Left lung (tissue), 10 donors: Measurements from ENCODE around the gene TBC1D25. TPM values are rescaled to one million over a fixed set of nuclear protein-coding genes. Genes with fewer than 3 reads are reported as not detected.
A peak's percentile ranks its signal among the peaks of the same experiment; 100 is the strongest.

Experiments used
- ATAC-seq: fragments of 200-7000 bp; cut with Tn5 transposase; one replicate; pipeline ENCODE4 v1.9.1; 2020; ENCODE audit warnings: moderate library complexity
- DNase-seq, 4 donors: peaks; one replicate each; pipeline ENCODE4 v3.0.0-alpha.2; 2013 to 2020
- H3K27ac ChIP-seq, 2 donors: fragments of 200-600 bp; sonication (generic) in 1 of 2; one replicate each; pipeline versions ENCODE4 v1.5.0 to v1.8.0; 2020 to 2021
- H3K27me3 ChIP-seq, 2 donors: fragments of 200-600 bp; sonication (generic) in 1 of 2; one replicate each; pipeline versions ENCODE4 v1.5.0 to v1.8.0; 2020 to 2021
- H3K36me3 ChIP-seq, 2 donors: fragments of 200-600 bp; sonication (generic) in 1 of 2; one replicate each; pipeline versions ENCODE4 v1.5.0 to v1.8.0; 2020 to 2021
- H3K4me1 ChIP-seq, 2 donors: fragments of 200-600 bp; one replicate each; pipeline ENCODE4 v1.8.0; 2021
- H3K4me3 ChIP-seq, 2 donors: fragments of 200-600 bp; sonication (generic) in 1 of 2; one replicate each; pipeline versions ENCODE4 v1.5.0 to v1.8.0; 2020 to 2021; ENCODE audit warnings: mild to moderate bottlenecking in 1 of 2
- H3K9me3 ChIP-seq, 2 donors: fragments of 200-600 bp; sonication (generic) in 1 of 2; one replicate each; pipeline versions ENCODE4 v1.5.0 to v1.8.0; 2020 to 2021
- CTCF ChIP-seq, 2 donors: fragments of 200-600 bp; sonication (generic) in 1 of 2; IDR thresholded peaks; one replicate each; pipeline versions ENCODE4 v1.5.0 to v1.8.0; 2021; ENCODE audit warnings: antibody characterized with exemption in 2 of 2
- intact Hi-C, 2 donors: fragments of 100-400 bp; cut with DNase I; formaldehyde crosslinking; loops; one replicate each; pipeline versions ENCODE4 v1.11.2 to v1.14.2; 2022
- polyA plus RNA-seq, 6 donors: library from polyadenylated mRNA; unstranded; fragments of 120-200 nt; gene quantifications; one replicate each; pipeline ENCODE4 v1.2.1, GENCODE V29; 2013; ENCODE audit not compliant: insufficient read length in 6 of 6
- total RNA-seq, 2 donors: library from RNA; stranded (reverse); fragmentation: NEBNext Ultra II Directional; extraction: Animal tissue kit (Norgen Biotek cat#: 25700); gene quantifications; one replicate each; pipeline ENCODE4 v1.2.1, GENCODE V29; 2021
- donor health status: DM: no; HTN: yes; CAD: no.
- donor health status: DM: no; HTN: no; CAD: no.

The TBC1D25 gene
- total and polyA plus RNA-seq, 8 donors = 8.7 to 15.2 (median 9.9) TPM

DNA sequence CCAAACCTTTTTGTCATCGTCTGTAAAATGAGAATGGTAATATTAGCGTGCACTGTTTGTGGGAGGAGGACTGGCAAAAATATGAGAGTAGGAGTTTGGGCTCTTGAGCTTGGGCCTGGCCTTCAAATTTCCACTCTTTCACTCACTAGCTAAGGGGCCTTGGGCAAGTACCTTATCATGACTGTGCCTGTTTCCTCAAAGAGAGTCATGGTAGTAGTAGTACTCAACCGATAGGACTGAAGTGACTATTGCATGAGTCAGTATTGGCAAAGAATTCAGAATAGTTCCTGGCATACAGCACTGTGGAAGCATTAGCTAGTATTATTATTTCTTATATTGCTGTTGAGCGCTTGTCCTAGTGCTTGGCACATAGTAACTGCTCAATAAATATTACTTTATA, 18.8 kb downstream of the TBC1D25 start:
- intact Hi-C loops = no loop called here
- Histone ChIP-seq H3K27ac (no peak overlapping the region), H3K9me3 (no peaks in the 10 kb centered on the region), H3K4me3 (no peak overlapping the region), H3K27me3 (no peaks in the 10 kb centered on the region), H3K4me1 (no peaks in the 10 kb centered on the region), H3K36me3 (peaks cover 0 to 45% of the 10 kb centered on the region in 2 donors)
- no peak for TF ChIP-seq CTCF (IDR thresholded peaks at IDR 0.05)
- DNase-seq = no peak
- ATAC-seq = peak; percentile 78

GRCh38 chrX:48559636-48560035, 20.1 kb downstream of the TBC1D25 start:
- Histone ChIP-seq H3K9me3 (no peaks in the 10 kb centered on the region), H3K27me3 (no peaks in the 10 kb centered on the region), H3K36me3 (peaks cover 0 to 45% of the 10 kb centered on the region in 2 donors), H3K4me1 (no peaks in the 10 kb centered on the region), H3K4me3 (no peak overlapping the region), H3K27ac (no peak overlapping the region)
- intact Hi-C loops = no loop called here
- no peak for ATAC-seq
- DNase-seq = no peak
- TF ChIP-seq CTCF (IDR thresholded peaks at IDR 0.05) = no peak

DNA sequence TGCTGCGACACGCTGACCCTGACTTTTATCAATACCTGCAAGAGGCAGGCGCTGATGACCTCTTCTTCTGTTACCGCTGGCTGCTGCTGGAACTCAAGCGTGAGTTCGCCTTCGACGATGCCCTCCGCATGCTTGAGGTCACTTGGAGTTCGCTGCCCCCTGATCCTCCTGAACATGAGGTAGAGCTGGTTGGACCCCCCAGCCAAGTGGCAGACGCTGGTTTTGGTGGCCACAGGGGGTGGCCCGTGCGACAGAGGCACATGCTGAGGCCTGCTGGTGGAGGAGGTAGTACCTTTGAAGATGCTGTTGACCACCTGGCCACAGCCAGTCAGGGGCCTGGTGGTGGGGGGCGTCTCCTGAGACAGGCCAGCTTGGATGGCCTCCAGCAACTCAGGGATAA, 20.5 kb downstream of the TBC1D25 start:
- Histone ChIP-seq H3K36me3 (peaks cover 0 to 45% of the 10 kb centered on the region in 2 donors), H3K27ac (no peak overlapping the region), H3K27me3 (no peaks in the 10 kb centered on the region), H3K9me3 (no peaks in the 10 kb centered on the region), H3K4me1 (no peaks in the 10 kb centered on the region), H3K4me3 (no peak overlapping the region)
- no peak for TF ChIP-seq CTCF (IDR thresholded peaks at IDR 0.05)
- intact Hi-C loops = no loop called here
- ATAC-seq (no peak), DNase-seq (no peak)

GRCh38 chrX:48560681-48561080, 21.2 kb downstream of the TBC1D25 start:
- DNase-seq = no peak
- Histone ChIP-seq H3K9me3 (no peaks in the 10 kb centered on the region), H3K27ac (no peak overlapping the region), H3K4me3 (no peak overlapping the region), H3K27me3 (no peaks in the 10 kb centered on the region), H3K4me1 (no peaks in the 10 kb centered on the region), H3K36me3 (peaks cover 0 to 38% of the 10 kb centered on the region in 2 donors)
- intact Hi-C loops = no loop called here
- no peak for ATAC-seq
- no peak for TF ChIP-seq CTCF (IDR thresholded peaks at IDR 0.05)

GRCh38 chrX:48569958-48570357, 30.4 kb downstream of the TBC1D25 start:
- no peak for DNase-seq
- no peaks in the 10 kb centered on the region for H3K36me3 ChIP-seq
- no peak overlapping the region for H3K4me3 ChIP-seq
- H3K27ac ChIP-seq = no peak overlapping the region
- ATAC-seq = no peak
- no peaks in the 10 kb centered on the region for H3K4me1 ChIP-seq
- TF ChIP-seq CTCF (IDR thresholded peaks at IDR 0.05) = no peak
- H3K9me3 ChIP-seq = no peaks in the 10 kb centered on the region
- no peaks in the 10 kb centered on the region for H3K27me3 ChIP-seq
- intact Hi-C loops = no loop called here
